ENCODE data around the gene RBM47.
"Not testable (repeated sequence)": the region's sequence is repeated elsewhere in the genome, so short reads cannot be mapped to it uniquely, and the experiment has no call there.

RBM47 gene

DNA sequence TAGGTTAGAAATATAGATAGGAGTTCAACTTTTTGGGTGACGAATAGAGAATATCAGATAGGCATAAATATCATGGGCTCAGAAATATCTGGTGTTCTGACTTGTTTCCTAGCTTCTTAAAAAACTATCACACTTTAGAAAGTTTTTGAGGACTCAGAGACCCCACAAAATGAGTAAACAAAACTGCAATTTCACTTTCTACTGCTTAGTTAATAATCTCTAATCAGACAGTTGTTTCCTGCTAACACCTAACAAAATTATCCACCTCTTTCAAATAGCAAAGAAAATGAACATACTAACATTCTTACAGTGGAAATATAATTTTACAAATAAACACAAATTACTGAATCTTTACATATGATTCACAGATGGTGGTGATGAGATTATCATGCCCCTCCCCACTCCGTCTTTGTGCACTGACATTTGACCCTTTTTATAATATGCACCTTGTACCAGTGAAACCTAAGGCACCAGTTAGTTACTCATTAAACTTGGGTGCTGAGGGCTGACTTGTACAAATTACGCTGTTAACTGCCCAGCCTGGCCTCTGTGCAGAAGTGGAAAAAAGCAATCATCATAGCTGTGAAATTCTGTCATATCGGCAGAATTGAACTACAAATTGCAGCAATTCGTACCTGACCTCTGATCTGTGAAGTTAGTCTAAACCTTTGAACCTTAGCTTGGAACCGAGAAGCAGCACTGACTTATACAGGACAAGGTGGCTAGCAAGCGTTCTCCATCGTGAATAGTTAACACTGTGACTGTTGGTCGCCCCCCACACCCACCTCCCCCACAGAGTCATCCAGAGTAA lies 155.9 kb downstream of the RBM47 start:
- DNase-seq (ENCODE audit: low read depth in 1 of 2, low spot score in 1 of 2), result no peak
- in situ Hi-C loops (cut with HindIII; ENCODE audit: low pct_unique_long_range_greater_than_20kb, low sequenced_read_pairs), result no loop called here
- TF ChIP-seq JUND (IDR thresholded peaks at IDR 0.05; ENCODE audit: low read depth), result no peak

DNA sequence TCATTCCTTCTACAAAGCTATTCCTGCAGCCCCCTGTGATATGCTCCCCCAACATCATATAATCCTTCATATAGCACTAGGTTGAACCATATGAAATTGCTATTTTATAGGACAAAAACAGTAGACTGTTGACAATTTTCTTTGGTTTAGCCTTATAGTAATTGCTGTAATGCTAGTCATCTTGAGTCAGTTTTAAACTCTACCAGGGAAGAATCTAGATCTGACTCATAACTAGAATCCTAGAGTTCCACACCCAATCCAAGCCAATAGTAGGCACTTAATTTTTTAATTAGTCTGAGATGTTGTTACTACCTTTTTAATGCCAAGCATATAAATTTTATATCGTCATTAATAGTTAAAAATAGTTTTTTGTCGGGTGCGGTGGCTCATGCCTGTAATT lies 157.7 kb downstream of the RBM47 start:
- in situ Hi-C loops (cut with HindIII; ENCODE audit: low pct_unique_long_range_greater_than_20kb, low sequenced_read_pairs), result no loop called here

DNA sequence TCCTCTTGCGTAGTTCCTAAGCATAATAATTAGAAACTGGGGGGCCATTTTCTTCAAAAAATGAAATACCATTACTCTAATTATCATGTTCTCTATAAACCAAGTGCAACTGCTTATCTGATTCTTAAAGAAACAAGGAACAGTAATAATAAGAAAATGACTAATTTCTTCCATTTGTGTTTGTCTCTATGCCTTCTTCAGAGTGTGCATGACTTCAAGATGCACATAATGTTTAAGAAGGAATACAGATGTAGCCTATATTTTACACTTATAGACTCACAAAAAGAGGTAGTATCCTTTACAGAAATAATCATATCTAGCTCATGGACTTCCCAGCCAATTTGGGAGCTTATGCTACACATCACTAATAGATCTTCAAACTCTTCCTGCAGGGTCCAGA lies 162.9 kb downstream of the RBM47 start:
- no peak for DNase-seq (ENCODE audit: low read depth in 1 of 2, low spot score in 1 of 2)
- in situ Hi-C loops (cut with HindIII; ENCODE audit: low pct_unique_long_range_greater_than_20kb, low sequenced_read_pairs), result no loop called here
- TF ChIP-seq JUND (IDR thresholded peaks at IDR 0.05; ENCODE audit: low read depth), result no peak

More for the DNA sequence above, 157.7 kb downstream of the RBM47 start:
- no peak for TF ChIP-seq JUND (IDR thresholded peaks at IDR 0.05; ENCODE audit: low read depth)
- no peak for DNase-seq (ENCODE audit: low read depth in 1 of 2, low spot score in 1 of 2)

DNA sequence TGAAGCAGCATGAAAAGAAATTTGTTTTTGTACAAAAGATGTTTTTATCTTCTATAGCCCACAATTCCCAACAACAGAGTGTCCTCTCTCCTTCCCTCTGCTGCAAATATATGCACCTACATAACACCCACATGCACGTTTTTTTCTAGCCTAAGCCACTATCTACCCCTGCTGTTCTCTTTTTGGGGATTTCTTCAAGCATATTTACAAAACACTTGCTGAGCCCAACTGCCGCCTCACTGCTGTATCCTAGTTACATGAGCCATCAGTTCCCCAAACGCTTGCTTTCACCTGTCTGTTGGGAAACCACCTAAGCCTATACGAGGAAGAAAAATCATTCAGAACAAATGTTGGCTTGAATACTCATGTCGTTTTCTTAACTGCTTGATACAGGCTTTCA lies 167.3 kb downstream of the RBM47 start:
- TF ChIP-seq JUND (IDR thresholded peaks at IDR 0.05; ENCODE audit: low read depth), result no peak
- in situ Hi-C loops (cut with HindIII; ENCODE audit: low pct_unique_long_range_greater_than_20kb, low sequenced_read_pairs), result no loop called here
- DNase-seq (ENCODE audit: low read depth in 1 of 2, low spot score in 1 of 2), result no peak

DNA sequence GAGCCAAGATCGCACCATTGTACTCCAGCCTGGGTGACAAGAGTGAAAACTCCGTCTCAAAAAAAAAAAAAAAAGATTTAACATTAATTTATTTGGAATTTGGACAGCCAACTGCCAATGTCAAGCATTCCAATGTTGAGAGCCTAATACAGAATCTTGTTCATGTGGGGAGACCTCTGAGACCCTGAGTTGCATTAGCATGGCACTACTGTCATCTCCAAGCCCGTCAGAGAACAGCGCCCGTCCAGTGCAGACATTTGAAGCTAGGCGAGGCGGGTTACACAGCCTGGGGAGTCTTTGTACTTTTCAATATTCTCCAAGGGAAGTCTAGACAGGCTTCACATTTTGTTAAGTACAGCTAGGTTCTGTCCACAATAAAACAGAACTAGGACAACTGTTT lies 167.8 kb downstream of the RBM47 start:
- no peak for DNase-seq (ENCODE audit: low read depth in 1 of 2, low spot score in 1 of 2)
- in situ Hi-C loops (cut with HindIII; ENCODE audit: low pct_unique_long_range_greater_than_20kb, low sequenced_read_pairs), result no loop called here

DNA sequence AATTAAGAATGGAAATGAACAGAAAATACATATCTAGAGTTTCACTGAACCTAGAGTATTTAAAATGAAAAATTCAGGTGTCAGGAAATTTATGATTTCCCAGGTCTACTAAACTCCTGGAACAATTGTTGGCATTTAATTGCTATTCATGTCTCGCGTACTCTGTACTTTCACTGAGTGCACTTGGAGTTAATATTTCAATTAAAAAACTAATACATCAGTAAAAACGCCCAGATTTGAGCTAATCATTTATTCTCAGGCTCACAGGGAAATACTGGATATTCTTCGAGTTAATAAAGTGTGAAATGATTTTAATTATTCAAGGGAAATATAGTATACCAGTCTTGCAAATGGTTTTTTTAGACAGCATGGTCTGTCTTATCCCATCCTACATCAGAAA lies 168.6 kb downstream of the RBM47 start:
- in situ Hi-C loops (cut with HindIII; ENCODE audit: low pct_unique_long_range_greater_than_20kb, low sequenced_read_pairs), result no loop called here
- DNase-seq (ENCODE audit: low read depth in 1 of 2, low spot score in 1 of 2), result no peak
- TF ChIP-seq JUND (IDR thresholded peaks at IDR 0.05; ENCODE audit: low read depth), result no peak

More for the DNA sequence above, 167.8 kb downstream of the RBM47 start:
- no peak for TF ChIP-seq JUND (IDR thresholded peaks at IDR 0.05; ENCODE audit: low read depth)

DNA sequence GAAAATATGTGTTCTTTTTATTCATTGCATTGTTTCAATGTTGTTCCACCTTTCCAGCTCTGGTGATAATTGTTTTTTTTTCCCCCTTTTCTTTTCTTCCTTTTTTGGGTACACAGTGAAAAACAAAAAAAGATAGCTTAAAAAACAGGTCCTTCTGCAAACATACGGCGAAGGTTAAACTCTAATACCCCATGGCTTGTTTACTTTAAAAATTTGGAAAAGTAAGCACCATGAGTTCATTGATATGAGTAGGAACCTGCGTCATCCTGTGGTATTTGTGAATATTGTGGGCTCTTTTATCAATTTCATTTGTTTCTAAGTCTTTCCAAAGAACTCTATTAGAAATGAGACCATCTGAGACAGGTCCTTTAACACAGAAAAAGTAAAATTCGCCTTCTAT lies 171.0 kb downstream of the RBM47 start:
- no peak for TF ChIP-seq JUND (IDR thresholded peaks at IDR 0.05; ENCODE audit: low read depth)
- DNase-seq (ENCODE audit: low read depth in 1 of 2, low spot score in 1 of 2), result no peak
- in situ Hi-C loops (cut with HindIII; ENCODE audit: low pct_unique_long_range_greater_than_20kb, low sequenced_read_pairs), result no loop called here

DNA sequence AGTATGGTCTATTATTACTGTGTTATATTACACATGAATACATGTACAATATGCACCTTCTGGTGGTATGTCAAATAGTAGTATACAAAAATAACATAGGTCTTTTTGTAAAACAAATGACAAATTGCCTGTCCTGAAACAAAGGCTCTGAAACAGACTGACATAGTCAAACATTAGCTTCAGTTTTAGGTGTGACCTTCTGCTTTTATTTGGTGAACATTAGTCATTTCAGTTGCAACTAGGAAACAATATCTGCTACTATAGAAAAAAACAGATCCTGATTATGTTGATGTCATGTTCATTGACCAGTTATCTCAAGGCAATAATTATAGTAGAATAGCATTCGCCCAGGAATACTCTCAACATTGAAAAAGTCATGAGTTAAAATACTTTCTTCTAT lies 171.6 kb downstream of the RBM47 start:
- DNase-seq (ENCODE audit: low read depth in 1 of 2, low spot score in 1 of 2), result no peak
- in situ Hi-C loops (cut with HindIII; ENCODE audit: low pct_unique_long_range_greater_than_20kb, low sequenced_read_pairs), result no loop called here
- no peak for TF ChIP-seq JUND (IDR thresholded peaks at IDR 0.05; ENCODE audit: low read depth)

DNA sequence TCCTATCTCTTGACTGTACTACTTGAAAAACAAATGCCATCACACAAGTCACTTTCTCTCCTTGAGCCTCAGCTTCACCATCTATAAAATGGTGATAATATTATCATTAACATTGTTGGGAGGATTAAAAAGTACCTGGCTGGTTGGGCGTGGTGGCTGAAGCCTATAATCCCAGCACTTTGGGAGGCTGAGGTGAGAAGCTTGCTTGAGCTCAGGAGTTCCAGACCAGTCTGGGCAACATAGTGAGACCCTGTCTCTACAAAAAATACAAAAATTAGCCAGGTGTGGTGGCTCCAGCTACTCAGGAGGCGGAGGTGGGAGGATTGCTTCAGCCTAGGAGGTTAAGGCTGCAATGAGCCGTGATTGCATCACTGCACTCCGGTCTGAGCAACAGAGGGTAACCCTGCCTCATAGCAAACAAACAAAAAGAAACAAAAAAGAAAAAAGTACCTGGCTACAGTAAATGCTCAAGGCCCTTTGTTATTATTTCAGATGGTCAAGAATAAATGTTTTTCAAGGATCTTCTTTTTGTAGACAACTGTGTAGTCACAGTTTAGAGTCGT lies 174.2 kb downstream of the RBM47 start:
- TF ChIP-seq JUND (IDR thresholded peaks at IDR 0.05; ENCODE audit: low read depth), result no peak
- in situ Hi-C loops (cut with HindIII; ENCODE audit: low pct_unique_long_range_greater_than_20kb, low sequenced_read_pairs), result no loop called here
- DNase-seq (ENCODE audit: low read depth in 1 of 2, low spot score in 1 of 2), result peak in 1 of 2 experiments; percentile 70

DNA sequence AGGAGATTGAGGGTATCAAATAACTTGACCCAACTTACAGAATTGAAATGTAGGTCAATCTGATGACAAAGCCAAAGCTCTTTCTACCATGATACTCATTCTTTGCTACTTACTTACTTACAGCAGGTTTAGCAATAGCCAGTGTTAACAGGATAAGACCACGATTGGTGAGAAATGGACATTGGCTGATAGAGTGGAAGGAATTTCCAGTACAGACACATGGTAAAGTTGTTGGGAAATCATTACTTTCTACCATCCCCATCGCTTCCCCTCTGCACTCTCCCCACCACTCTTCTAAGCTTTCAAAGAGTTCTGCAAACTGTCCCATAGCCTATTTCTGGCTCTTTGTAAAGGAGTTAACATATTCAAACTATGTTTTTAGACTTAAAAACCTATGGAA lies 174.8 kb downstream of the RBM47 start:
- no peak for TF ChIP-seq JUND (IDR thresholded peaks at IDR 0.05; ENCODE audit: low read depth)
- DNase-seq (ENCODE audit: low read depth in 1 of 2, low spot score in 1 of 2), result no peak
- in situ Hi-C loops (cut with HindIII; ENCODE audit: low pct_unique_long_range_greater_than_20kb, low sequenced_read_pairs), result no loop called here

DNA sequence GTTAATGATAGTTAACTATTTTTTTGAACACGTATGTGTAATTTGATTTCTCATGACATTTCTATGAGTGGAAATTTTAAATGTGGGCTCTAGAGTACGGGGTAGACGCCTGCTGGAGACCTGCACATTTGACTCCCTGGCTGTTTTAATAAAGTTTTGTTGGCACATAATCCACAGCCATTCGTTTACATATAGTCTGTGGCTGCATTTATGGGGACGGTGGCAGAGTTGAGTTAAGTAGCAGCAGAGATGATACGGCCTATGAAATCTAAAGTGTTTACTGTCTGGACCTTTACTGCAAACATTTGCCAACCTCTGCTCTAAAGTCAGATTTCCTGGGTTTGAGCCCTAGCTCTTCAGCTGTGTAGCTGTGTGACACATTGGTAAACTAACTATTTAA lies 175.8 kb downstream of the RBM47 start:
- in situ Hi-C loops (cut with HindIII; ENCODE audit: low pct_unique_long_range_greater_than_20kb, low sequenced_read_pairs), result no loop called here
- TF ChIP-seq JUND (IDR thresholded peaks at IDR 0.05; ENCODE audit: low read depth), result no peak
- DNase-seq (ENCODE audit: low read depth in 1 of 2, low spot score in 1 of 2), result no peak

DNA sequence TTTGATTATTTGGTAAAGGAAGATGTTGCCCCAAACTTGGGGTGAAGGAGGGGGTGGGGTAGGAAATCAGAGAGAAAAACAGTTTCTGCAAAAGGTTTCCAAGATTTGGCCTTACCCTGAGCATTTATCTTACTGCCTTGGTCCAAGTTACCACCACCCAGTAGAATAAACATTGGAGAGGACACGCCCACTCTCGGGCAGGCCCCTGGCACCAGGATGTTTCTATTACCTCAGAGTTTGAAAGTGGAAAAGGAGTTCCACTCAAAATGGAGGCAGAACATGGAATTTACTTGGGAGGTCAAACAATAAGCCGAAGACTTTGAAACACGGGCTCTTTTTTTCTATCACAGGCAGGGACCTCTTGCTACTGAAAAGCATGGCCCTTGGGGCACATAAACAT lies 180.8 kb downstream of the RBM47 start:
- peak in 1 of 2 experiments; percentile 44 for DNase-seq (ENCODE audit: low read depth in 1 of 2, low spot score in 1 of 2)
- no peak for TF ChIP-seq JUND (IDR thresholded peaks at IDR 0.05; ENCODE audit: low read depth)
- in situ Hi-C loops (cut with HindIII; ENCODE audit: low pct_unique_long_range_greater_than_20kb, low sequenced_read_pairs), result no loop called here

DNA sequence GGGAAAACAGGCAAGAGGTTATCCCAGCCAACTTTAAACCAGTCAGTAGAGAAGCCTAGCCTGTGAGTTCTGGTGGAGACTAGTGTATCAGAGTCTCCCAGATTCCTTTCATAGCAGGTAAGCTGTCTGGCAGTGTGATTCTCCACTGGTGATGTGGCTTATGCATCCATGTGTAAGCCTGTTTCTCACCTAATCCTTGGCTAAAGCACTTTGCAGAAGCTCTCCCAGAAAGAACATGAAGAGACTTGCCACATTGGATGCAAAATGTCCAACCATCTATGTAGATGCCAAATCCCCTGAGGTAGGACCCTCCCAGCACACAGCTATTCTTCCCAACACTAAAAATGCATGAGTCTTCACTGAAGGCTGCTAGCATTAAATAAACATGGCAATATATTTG lies 182.8 kb downstream of the RBM47 start:
- peak in 1 of 2 experiments; percentile 48 for DNase-seq (ENCODE audit: low read depth in 1 of 2, low spot score in 1 of 2)
- no peak for TF ChIP-seq JUND (IDR thresholded peaks at IDR 0.05; ENCODE audit: low read depth)
- in situ Hi-C loops (cut with HindIII; ENCODE audit: low pct_unique_long_range_greater_than_20kb, low sequenced_read_pairs), result no loop called here

DNA sequence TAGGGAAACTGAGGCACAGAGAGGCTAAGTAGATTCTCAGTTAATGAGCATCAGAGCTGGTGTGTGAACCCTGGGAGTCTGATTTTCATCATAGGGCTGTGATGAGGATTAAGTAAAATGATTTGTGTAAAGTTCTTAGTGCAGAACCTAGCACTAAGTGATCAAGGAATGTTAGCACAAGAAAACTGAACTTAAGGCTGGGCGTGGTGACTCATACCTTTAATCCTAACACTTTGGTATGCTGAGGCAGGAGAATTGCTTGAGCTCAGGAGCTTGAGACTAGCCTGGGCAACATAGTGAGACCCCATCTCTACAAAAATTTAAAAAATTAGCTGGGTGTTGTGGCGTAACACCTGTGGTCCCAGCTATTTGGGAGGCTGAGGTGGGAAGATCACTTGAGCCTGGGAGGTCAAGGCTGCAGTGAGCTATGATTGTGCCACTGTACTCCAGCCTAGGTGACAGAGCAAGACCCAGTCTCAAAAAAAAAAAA lies 183.4 kb downstream of the RBM47 start:
- DNase-seq (ENCODE audit: low read depth in 1 of 2, low spot score in 1 of 2); in situ Hi-C loops (cut with HindIII; ENCODE audit: low pct_unique_long_range_greater_than_20kb, low sequenced_read_pairs): not testable (repeated sequence)
